Osteocyte (in vitro differentiated cells): ENCODE measurements around the gene SPATA9. TPM values are rescaled to one million over a fixed set of nuclear protein-coding genes. Genes with fewer than 3 reads are reported as not detected.

ENCODE experiments used
- DNase-seq: peaks from one replicate; pipeline ENCODE4 v3.0.0; 2021; ENCODE audit warnings: mixed read lengths; ENCODE audit not compliant: unreplicated experiment; ENCODE audit errors: extremely low spot score
- H3K27ac Mint-ChIP-seq: one replicate; pipeline ENCODE4 v1.8.0; 2021; ENCODE audit warnings: mild to moderate bottlenecking, mixed read lengths; ENCODE audit not compliant: unreplicated experiment
- H3K27me3 Mint-ChIP-seq: one replicate; pipeline ENCODE4 v1.8.0; 2021; ENCODE audit warnings: mixed read lengths; ENCODE audit not compliant: unreplicated experiment
- H3K36me3 Mint-ChIP-seq: one replicate; pipeline ENCODE4 v1.8.0; 2021; ENCODE audit warnings: mixed read lengths; ENCODE audit not compliant: unreplicated experiment
- H3K4me1 Mint-ChIP-seq: one replicate; pipeline ENCODE4 v1.8.0; 2021; ENCODE audit warnings: mixed read lengths; ENCODE audit not compliant: unreplicated experiment
- H3K4me3 Mint-ChIP-seq: one replicate; pipeline ENCODE4 v1.8.0; 2021; ENCODE audit warnings: mild to moderate bottlenecking, moderate library complexity, mixed read lengths; ENCODE audit not compliant: unreplicated experiment
- H3K9me3 Mint-ChIP-seq: one replicate; pipeline ENCODE4 v1.8.0; 2021; ENCODE audit warnings: mixed read lengths; ENCODE audit not compliant: unreplicated experiment
- total RNA-seq: library from RNA; stranded (reverse); gene quantifications from 2 replicates; pipeline ENCODE4 v1.2.1, GENCODE V29; 2021
- TF ChIP-seq, protein P1 (sequence below): fragments of 200-600 bp; sonication (generic); IDR thresholded peaks from 2 replicates; pipeline ENCODE4 v1.5.0; 2021; ENCODE audit warnings: antibody characterized with exemption, mild to moderate bottlenecking, moderate library complexity

SPATA9 gene
- total RNA-seq, 1 donor from 2014 or later = 3.0 TPM

DNA sequence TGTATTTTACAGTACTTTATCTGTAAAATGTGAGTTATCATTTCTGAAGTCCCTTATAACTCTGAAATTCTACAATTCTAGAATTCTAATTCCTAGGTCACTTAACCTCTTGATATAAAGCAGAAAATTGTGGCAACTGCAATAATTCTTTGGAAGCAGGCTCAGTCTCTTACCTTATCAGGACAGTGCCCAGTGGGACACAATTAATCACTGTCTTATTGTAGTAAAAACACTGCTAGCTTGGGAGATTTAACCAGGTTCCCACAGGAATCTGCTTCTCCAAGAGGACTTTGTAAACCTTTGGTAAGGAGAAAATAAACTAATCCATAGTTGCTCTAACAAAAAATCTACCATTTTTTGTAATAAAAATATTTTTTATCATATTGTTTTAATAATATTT lies 18.3 kb upstream of the SPATA9 start:
- no peaks in the 10 kb centered on the region for H3K27me3 Mint-ChIP-seq
- no peak for DNase-seq
- no peaks in the 10 kb centered on the region for H3K9me3 Mint-ChIP-seq
- no peak overlapping the region for H3K27ac Mint-ChIP-seq
- peaks cover 5% of the 10 kb centered on the region for H3K36me3 Mint-ChIP-seq
- peaks cover 50% of the 10 kb centered on the region for H3K4me1 Mint-ChIP-seq
- H3K4me3 Mint-ChIP-seq = no peak overlapping the region
- TF ChIP-seq, protein P1, sequence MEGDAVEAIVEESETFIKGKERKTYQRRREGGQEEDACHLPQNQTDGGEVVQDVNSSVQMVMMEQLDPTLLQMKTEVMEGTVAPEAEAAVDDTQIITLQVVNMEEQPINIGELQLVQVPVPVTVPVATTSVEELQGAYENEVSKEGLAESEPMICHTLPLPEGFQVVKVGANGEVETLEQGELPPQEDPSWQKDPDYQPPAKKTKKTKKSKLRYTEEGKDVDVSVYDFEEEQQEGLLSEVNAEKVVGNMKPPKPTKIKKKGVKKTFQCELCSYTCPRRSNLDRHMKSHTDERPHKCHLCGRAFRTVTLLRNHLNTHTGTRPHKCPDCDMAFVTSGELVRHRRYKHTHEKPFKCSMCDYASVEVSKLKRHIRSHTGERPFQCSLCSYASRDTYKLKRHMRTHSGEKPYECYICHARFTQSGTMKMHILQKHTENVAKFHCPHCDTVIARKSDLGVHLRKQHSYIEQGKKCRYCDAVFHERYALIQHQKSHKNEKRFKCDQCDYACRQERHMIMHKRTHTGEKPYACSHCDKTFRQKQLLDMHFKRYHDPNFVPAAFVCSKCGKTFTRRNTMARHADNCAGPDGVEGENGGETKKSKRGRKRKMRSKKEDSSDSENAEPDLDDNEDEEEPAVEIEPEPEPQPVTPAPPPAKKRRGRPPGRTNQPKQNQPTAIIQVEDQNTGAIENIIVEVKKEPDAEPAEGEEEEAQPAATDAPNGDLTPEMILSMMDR = no peak

DNA sequence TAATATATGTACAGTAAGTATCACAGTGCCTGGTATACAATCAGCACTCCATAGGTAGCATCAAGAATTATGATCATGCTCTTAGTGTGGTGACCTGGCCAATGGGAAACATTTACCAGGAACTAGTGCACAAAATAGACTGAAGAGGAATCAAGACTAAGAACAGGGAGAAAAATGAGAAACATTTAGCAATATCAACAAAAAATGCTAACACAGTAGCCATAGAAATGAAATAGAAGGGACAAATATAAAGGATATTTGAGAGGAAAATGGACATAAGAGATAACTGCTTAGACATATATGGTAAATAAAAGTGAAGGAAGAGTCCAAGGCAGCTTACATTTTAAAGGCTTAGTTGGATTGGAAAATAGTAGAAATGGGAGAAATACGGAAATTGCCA lies 16.5 kb upstream of the SPATA9 start:
- Mint-ChIP-seq H3K9me3 (no peaks in the 10 kb centered on the region), H3K4me3 (no peak overlapping the region), H3K27me3 (no peaks in the 10 kb centered on the region), H3K4me1 (peaks cover 44% of the 10 kb centered on the region), H3K36me3 (peaks cover 5% of the 10 kb centered on the region), H3K27ac (no peak overlapping the region)
- DNase-seq = no peak
- TF ChIP-seq, protein P1 = no peak

DNA sequence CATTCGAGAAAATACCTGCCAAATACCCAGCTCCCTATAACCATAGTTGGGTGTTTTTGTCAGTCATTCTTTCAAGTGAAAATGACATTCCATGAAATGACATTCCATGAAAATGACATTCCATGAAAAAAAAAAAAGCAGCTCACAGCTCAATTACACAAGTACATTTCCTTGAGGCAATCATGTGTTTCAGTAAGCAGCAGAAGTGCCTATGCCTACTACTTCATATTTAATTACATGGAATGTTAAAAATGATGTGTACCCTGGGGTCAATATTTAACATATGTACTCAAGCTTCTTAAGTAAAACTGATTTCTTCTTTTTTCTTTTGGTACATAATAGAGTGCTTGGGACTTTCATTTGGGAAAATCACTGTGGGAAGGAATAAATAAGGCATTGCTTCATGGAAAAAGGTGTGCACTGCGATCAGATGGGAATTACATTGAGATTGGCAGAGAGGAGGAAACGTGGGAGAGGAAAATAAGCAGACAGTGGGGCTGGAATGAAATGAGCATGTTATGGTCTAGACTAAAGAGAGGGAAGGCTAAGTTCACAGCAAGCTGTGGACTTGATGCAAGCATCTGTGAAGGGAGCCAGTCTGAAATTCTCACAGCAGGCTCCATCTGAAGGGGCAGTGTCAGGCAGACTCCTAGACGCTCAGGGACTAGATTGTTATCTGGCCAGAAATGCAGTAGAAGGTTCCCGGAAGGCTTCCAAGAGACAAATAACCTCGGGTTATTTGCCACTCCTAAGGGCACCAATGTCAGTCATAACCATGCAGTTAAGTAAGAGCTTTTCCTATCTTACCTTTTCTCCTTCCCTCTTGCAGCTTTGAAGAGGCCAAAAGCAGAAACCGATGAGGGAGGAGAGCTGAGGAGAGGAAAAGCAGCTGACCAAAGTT lies 15.2 kb upstream of the SPATA9 start:
- peaks cover 34% of the 10 kb centered on the region for H3K4me1 Mint-ChIP-seq
- DNase-seq = no peak
- peak overlapping the region; percentile 82 for H3K27ac Mint-ChIP-seq

DNA sequence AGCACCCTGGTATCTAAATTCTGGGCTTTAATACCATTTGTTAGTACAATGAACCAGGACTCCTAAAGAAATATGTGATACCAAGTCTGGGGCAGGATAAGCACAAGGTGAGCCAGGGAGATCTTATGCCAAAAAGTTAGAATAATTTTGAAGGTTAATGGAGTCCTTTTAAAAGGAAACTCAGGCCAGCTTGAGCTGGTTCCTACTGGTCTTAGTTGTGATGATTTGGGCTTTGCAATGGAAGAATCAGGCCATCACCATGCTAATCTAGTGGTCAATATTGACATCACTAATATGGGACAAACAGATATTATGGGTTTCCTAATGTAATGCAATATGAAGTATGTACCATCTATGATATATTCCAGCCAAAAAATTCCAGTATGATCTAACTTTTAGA lies 7.5 kb upstream of the SPATA9 start:
- H3K4me1 Mint-ChIP-seq = no peaks in the 10 kb centered on the region
- peaks cover 4% of the 10 kb centered on the region for H3K36me3 Mint-ChIP-seq
- peaks cover 5% of the 10 kb centered on the region for H3K9me3 Mint-ChIP-seq
- no peak for DNase-seq
- TF ChIP-seq, protein P1 = no peak
- H3K4me3 Mint-ChIP-seq = no peak overlapping the region
- no peak overlapping the region for H3K27ac Mint-ChIP-seq
- H3K27me3 Mint-ChIP-seq = no peaks in the 10 kb centered on the region

More for the DNA sequence above, 15.2 kb upstream of the SPATA9 start:
- H3K27me3 Mint-ChIP-seq = no peaks in the 10 kb centered on the region
- H3K9me3 Mint-ChIP-seq = no peaks in the 10 kb centered on the region
- TF ChIP-seq, protein P1 = no peak
- H3K4me3 Mint-ChIP-seq = peak overlapping the region; percentile 12
- peaks cover 5% of the 10 kb centered on the region for H3K36me3 Mint-ChIP-seq

DNA sequence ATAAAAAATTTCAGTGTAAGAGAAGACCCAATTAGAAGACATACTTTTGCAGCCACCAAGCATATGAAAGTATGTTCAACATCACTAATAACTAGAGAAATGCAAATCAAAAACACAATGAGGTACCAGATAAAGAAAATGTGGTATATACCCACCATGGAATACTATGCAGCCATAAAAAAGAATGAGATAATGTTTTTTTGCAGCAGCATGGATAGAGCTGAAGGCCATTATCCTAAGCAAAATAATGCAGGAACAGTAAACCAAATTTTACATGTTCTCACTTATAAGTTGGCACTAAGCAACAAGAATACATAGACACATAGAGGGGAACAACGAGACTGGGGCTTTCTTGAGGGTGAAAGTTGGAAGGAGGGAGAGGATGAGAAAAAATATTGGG lies 6.9 kb upstream of the SPATA9 start:
- H3K36me3 Mint-ChIP-seq = peaks cover 6% of the 10 kb centered on the region
- H3K27me3 Mint-ChIP-seq = no peaks in the 10 kb centered on the region
- no peaks in the 10 kb centered on the region for H3K4me1 Mint-ChIP-seq
- no peak overlapping the region for H3K4me3 Mint-ChIP-seq
- H3K9me3 Mint-ChIP-seq = peaks cover 5% of the 10 kb centered on the region
- TF ChIP-seq, protein P1 = no peak
- H3K27ac Mint-ChIP-seq = no peak overlapping the region
- DNase-seq = no peak
